A172 (cell line): ENCODE results near the gene RGS5. TPM values are rescaled to one million over a fixed set of nuclear protein-coding genes. Genes with fewer than 3 reads are reported as not detected.

Source experiments
- DNase-seq: peaks from one replicate; pipeline ENCODE4 v3.0.0-alpha.2; 2015; ENCODE audit warnings: low spot score
- total RNA-seq: library from RNA; depleted of rRNA; stranded (reverse); fragments of >200 nt; shearing (Covaris generic); gene quantifications from 2 replicates; pipeline ENCODE4 v1.2.3, GENCODE V29; 2014

Gene RGS5
- total RNA-seq, 1 experiment from 2014 or later, result 29.6 TPM

GRCh38 chr1:163182330-163182949 is 20.3 kb downstream of the RGS5 start:
- no peak for DNase-seq

GRCh38 chr1:163178628-163179027 is 24.1 kb downstream of the RGS5 start:
- no peak for DNase-seq

GRCh38 chr1:163176797-163177196 is 25.9 kb downstream of the RGS5 start:
- no peak for DNase-seq

- peak; percentile 58 for DNase-seq
Observed at GRCh38 chr1:163174524-163175437, 27.9 kb downstream of the RGS5 start.

- peak; percentile 42 for DNase-seq
Observed at GRCh38 chr1:163173121-163173520, 29.6 kb downstream of the RGS5 start.

GRCh38 chr1:163172596-163172995 is 30.1 kb downstream of the RGS5 start:
- no peak for DNase-seq

- peak; percentile 27 for DNase-seq
Observed at GRCh38 chr1:163171826-163172225, 30.9 kb downstream of the RGS5 start.

- peak; percentile 65 for DNase-seq
Observed at GRCh38 chr1:163170975-163171676, 31.6 kb downstream of the RGS5 start.

GRCh38 chr1:163170331-163170730 is 32.4 kb downstream of the RGS5 start:
- no peak for DNase-seq

GRCh38 chr1:163169553-163169952 is 33.2 kb downstream of the RGS5 start:
- no peak for DNase-seq

- DNase-seq, result peak; percentile 99
Observed at GRCh38 chr1:163168053-163168452, 34.7 kb downstream of the RGS5 start.

GRCh38 chr1:163166886-163167555 is 35.7 kb downstream of the RGS5 start:
- DNase-seq, result peak; percentile 44

- DNase-seq, result no peak
Observed at GRCh38 chr1:163165119-163165518, 37.6 kb downstream of the RGS5 start.

GRCh38 chr1:163163881-163164582 is 38.7 kb downstream of the RGS5 start:
- DNase-seq, result peak; percentile 95

GRCh38 chr1:163163163-163163562 is 39.6 kb downstream of the RGS5 start:
- no peak for DNase-seq

- peak; percentile 65 for DNase-seq
Observed at GRCh38 chr1:163162381-163162914, 40.3 kb downstream of the RGS5 start.

GRCh38 chr1:163161841-163162240 is 40.9 kb downstream of the RGS5 start:
- DNase-seq, result no peak

GRCh38 chr1:163161337-163161736 is 41.4 kb downstream of the RGS5 start:
- no peak for DNase-seq

GRCh38 chr1:163155606-163156005 is 47.1 kb downstream of the RGS5 start:
- no peak for DNase-seq

- DNase-seq, result no peak
Observed at GRCh38 chr1:163148911-163149310, 53.8 kb downstream of the RGS5 start.

GRCh38 chr1:163147019-163147418 is 55.7 kb downstream of the RGS5 start:
- DNase-seq, result no peak
